Esophagus mucosa (tissue), 1 donor: Measurements from ENCODE around the gene ETS1. TPM values are rescaled to one million over a fixed set of nuclear protein-coding genes. Genes with fewer than 3 reads are reported as not detected.
A peak's percentile ranks its signal among the peaks of the same experiment; 100 is the strongest.

Experiments
- ATAC-seq: fragments of 200-7000 bp; cut with Tn5 transposase; one replicate; pipeline ENCODE4 v1.9.1; 2020
- total RNA-seq: library from RNA; stranded (reverse); gene quantifications from one replicate; pipeline ENCODE4 v1.2.4, GENCODE V29; 2023
- donor health status: DM: yes; HTN: yes; CAD: no.

The ETS1 gene
- total RNA-seq, 1 donor from 2014 or later, result 7.8 TPM

GRCh38 chr11:128619007-128619406, 31.6 kb upstream of the ETS1 start:
- ATAC-seq, result no peak

GRCh38 chr11:128618603-128619002, 31.2 kb upstream of the ETS1 start:
- ATAC-seq, result no peak

- ATAC-seq, result no peak
These were observed 28.8 kb upstream of the ETS1 start for GRCh38 chr11:128616161-128616560.

GRCh38 chr11:128615612-128616011, 28.3 kb upstream of the ETS1 start:
- no peak for ATAC-seq

GRCh38 chr11:128615076-128615475, 27.7 kb upstream of the ETS1 start:
- no peak for ATAC-seq

GRCh38 chr11:128614026-128614425, 26.7 kb upstream of the ETS1 start:
- no peak for ATAC-seq

GRCh38 chr11:128613300-128613995, 26.1 kb upstream of the ETS1 start:
- no peak for ATAC-seq

GRCh38 chr11:128610721-128611617, 23.6 kb upstream of the ETS1 start:
- ATAC-seq, result peak; percentile 80

DNA sequence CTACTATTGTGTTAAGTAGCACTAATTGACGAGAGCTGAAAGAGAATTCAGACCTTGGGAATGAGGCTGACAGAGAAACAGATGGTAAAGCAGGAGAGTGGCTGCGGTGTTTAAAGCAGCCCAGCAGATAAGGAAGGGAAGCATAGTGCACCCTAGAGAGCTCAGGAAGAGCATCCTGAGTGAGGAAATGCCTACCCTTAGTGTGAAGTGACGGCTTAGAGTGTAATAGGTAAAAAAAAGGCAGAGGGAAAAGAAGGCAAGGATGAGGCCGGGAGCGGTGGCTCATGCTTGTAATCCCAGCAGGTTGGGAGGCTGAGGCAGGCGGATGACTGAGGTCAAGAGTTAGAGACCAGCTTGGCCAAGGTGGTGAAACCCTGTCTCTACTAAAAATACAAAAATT, 22.4 kb upstream of the ETS1 start:
- ATAC-seq, result no peak

DNA sequence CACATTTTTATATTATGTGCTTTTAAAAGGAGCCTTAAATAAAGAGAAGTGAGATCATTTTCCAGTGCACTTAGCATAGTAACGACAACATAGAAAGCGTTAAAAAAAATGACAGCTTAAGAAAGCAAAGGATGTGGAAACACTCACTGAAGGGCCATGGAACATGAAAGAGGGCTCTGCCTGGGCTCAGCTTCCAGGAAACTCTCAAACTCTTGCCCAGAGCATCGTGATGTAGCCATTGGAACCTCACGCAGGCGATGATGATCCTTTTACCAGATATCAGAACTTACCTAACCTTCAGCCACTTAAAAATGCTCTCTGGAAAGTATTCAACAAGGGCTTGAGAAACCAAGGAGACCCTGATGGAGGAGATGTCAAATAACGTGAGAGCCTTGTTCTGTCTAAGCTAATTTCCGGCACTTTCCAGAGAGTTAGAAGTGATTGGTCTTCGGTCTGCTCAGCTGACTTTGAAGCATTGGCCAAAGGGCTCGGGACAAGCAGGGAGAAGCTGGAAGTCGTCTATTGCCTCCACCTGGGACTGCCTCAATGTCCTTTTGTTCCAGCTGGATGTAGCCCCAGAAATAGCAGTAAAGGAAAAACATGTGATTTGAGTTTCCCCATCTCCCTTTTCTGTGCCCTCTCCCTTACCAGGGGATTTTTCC, 21.5 kb upstream of the ETS1 start:
- no peak for ATAC-seq

- ATAC-seq, result no peak
These were observed 20.5 kb upstream of the ETS1 start for GRCh38 chr11:128607819-128608218.

- ATAC-seq, result peak; percentile 11
These were observed 17.4 kb upstream of the ETS1 start for GRCh38 chr11:128604723-128605122.

DNA sequence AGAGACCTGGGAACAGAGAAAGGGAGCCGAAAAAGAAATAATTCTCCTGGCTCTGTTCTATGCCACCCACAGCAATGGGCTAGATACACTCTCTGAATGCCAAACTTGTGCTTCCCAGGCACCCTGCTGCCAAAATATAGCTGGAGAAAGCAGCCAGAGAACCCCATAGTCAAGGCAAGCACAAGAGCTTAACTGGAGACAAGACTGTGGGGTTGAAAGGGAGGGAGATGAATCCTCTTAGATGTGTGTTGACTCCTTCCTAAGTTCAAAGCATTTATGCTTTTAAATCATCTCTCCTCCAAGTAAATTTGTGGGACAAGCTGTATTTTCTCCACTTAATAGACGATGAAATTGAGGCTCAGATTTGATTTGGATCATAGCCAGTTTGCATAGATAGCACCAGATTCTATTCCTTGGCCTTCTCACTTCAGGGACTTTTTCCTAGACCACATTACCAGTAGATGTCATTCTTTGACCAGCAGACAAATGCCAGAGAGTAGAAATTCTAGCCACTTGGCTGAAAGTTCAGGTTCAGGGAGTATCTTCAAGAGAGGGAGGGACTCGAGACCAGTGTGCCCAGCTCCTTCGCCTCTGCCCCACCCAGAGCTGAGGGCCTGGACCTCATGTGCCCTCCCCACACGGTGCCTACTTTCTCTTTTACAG, 16.5 kb upstream of the ETS1 start:
- ATAC-seq, result no peak

GRCh38 chr11:128603003-128603696, 15.8 kb upstream of the ETS1 start:
- no peak for ATAC-seq

DNA sequence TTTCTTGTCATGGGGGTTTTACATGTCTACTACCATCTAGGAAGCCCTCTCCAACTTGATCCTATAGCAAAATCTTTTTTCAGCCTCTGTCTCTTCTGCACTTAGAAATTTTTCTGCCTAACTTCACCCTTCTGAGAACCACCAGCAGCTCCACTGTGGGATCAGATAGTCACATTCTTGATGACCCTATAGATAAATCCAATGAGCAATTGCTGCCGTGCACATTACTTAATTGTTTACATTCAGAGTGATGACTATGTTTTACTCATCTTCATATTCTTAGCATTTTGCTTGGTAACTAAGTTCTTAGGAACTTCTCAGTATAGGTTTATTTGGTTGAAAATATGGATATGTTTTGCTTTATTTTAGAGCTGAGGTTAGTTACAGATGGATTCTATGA, 12.4 kb upstream of the ETS1 start:
- no peak for ATAC-seq

GRCh38 chr11:128598506-128599150, 11.3 kb upstream of the ETS1 start:
- no peak for ATAC-seq

GRCh38 chr11:128598096-128598495, 10.7 kb upstream of the ETS1 start:
- no peak for ATAC-seq

DNA sequence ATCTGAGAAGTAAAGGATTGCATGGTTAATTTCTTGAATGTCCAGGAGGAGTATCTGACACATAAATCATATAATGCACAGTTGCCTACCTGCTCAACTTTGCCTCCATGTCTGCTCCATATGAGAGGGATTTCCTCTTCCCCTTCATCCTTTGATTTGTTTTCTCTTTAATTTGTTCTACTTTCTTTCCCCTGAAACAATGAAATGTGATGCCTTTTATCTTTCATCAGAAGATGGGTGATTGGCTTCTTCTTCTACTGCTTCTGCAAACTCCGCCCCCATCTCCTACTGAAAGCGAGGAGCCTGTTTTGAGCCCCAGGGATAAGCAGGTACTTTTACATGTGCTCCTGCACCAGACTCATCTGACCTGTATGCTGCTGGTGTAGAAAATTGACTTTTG, 9.9 kb upstream of the ETS1 start:
- no peak for ATAC-seq

- no peak for ATAC-seq
These were observed 8.9 kb upstream of the ETS1 start for GRCh38 chr11:128596250-128596649.

DNA sequence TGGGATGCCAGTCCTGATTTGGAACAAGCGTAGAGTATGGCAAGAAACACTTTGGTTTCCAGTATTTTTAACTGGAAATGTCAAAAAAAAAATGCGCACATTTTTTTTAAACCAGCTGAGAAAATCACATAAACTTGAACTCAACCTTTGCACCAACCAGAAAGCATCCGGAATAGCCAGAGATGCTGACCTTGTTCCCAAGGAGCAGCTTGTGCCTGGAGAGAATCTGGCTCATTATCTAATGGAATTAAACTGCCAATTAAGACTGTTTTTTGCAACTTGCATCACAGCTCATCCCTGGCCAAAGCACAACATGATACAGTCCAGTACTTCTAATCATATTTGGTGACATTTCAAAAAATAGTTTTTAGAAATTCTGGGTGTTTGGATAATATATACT, 8.4 kb upstream of the ETS1 start:
- ATAC-seq, result no peak

DNA sequence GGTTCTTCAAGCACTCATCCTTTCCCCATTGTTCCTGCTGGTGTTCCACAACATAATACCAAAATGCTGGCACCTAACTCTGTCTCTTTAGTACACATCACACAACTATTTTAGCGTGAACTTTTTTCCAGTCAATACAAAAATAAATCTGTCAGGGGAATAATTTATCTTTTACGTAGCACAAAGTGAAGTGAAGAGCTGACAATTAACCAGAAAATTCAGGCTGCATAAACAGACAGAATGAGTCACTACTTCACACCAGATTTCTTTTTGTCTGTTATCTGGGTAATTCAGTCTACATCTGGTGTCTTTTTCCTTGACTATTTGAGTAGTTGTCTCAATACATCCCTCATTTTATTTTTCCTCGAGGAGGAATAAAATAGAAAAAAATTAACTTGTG, 7.9 kb upstream of the ETS1 start:
- no peak for ATAC-seq

DNA sequence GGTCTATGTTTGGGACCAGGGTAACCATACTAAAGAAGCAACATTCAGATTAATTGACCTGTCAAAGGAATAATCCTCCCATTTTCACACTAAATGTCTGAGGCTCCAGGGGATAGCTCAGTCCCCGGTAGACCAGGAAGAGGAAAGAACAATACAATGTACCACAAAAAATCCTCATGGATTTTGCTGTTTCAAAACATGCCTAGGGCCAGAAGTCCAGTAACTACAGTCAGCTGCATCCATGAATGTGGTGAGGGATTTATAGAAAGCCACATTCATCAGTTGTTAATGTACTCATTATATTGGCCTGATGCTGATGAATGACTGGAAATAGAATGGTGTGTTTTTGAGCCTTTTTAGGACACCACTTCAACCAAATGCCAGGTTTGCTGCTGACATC, 6.9 kb upstream of the ETS1 start:
- no peak for ATAC-seq
